EH (cell line): ENCODE results near the gene NEO1.

ENCODE experiments used
- DNase-seq: peaks from one replicate; pipeline ENCODE4 v3.0.0-alpha.2; 2015; ENCODE audit warnings: low read depth

The NEO1 gene

GRCh38 chr15:73354241-73354640 lies 302.0 kb downstream of the NEO1 start:
- DNase-seq = no peak
